COR-L47 (cell line): ENCODE results near the gene DNLZ.
"Not testable (repeated sequence)": the region's sequence is repeated elsewhere in the genome, so short reads cannot be mapped to it uniquely, and the experiment has no call there.

Experiments used
- DNase-seq: peaks from one replicate; lab custom pipeline; 2025; lab: John Stamatoyannopoulos, UW

Gene DNLZ

GRCh38 chr9:136331030-136331429, 32.5 kb downstream of the DNLZ start:
- no peak for DNase-seq

- DNase-seq: no peak
Measured at GRCh38 chr9:136330406-136330990, 33.0 kb downstream of the DNLZ start.

GRCh38 chr9:136329636-136330405, 33.7 kb downstream of the DNLZ start:
- no peak for DNase-seq

- DNase-seq: no peak
Measured at GRCh38 chr9:136329211-136329627, 34.3 kb downstream of the DNLZ start.

GRCh38 chr9:136328622-136329041, 34.9 kb downstream of the DNLZ start:
- DNase-seq: no peak

- DNase-seq: peak; percentile 53
Measured at GRCh38 chr9:136328011-136328621, 35.4 kb downstream of the DNLZ start.

GRCh38 chr9:136327304-136327974, 36.1 kb downstream of the DNLZ start, which contains the start of gene GPSM1:
Gene GPSM1, plus strand, starts transcription at chr9:136327539. Its CDS starts 157 bp downstream, at chr9:136327696.
- DNase-seq: no peak

- DNase-seq: no peak
Measured at GRCh38 chr9:136326761-136327303, 36.7 kb downstream of the DNLZ start.

GRCh38 chr9:136326061-136326760, 37.3 kb downstream of the DNLZ start:
- DNase-seq: no peak

GRCh38 chr9:136325358-136325757, 38.2 kb downstream of the DNLZ start:
- DNase-seq: no peak

- DNase-seq: no peak
Measured at GRCh38 chr9:136324501-136325300, 38.8 kb downstream of the DNLZ start.

GRCh38 chr9:136323371-136323789, 40.2 kb downstream of the DNLZ start:
- no peak for DNase-seq

GRCh38 chr9:136322756-136323330, 40.7 kb downstream of the DNLZ start:
- no peak for DNase-seq

GRCh38 chr9:136321561-136321960, 42.0 kb downstream of the DNLZ start:
- DNase-seq: no peak

GRCh38 chr9:136320972-136321371, 42.6 kb downstream of the DNLZ start:
- DNase-seq: not testable (repeated sequence)

GRCh38 chr9:136319955-136320354, 43.6 kb downstream of the DNLZ start:
- DNase-seq: not testable (repeated sequence)

GRCh38 chr9:136319244-136319643, 44.3 kb downstream of the DNLZ start:
- not testable (repeated sequence) for DNase-seq

GRCh38 chr9:136318776-136319241, 44.7 kb downstream of the DNLZ start:
- DNase-seq: no peak

- no peak for DNase-seq
Measured at GRCh38 chr9:136318111-136318775, 45.3 kb downstream of the DNLZ start.

- no peak for DNase-seq
Measured at GRCh38 chr9:136317695-136318094, 45.8 kb downstream of the DNLZ start.
